KMS-11 (cell line): ENCODE data around the gene SNURF.
"Not testable (repeated sequence)": the region's sequence is repeated elsewhere in the genome, so short reads cannot be mapped to it uniquely, and the experiment has no call there.

ENCODE experiments used
- H2AFZ ChIP-seq: fragments of 200-600 bp; sonication (generic); 2 replicates; pipeline ENCODE4 v1.6.1; 2016; ENCODE audit warnings: antibody characterized with exemption, mixed run types, low read depth
- H3K27ac ChIP-seq: fragments of 200-600 bp; sonication (generic); 2 replicates; pipeline ENCODE4 v1.6.1; 2016; ENCODE audit warnings: mild to moderate bottlenecking, mixed run types
- H3K27me3 ChIP-seq: fragments of 200-600 bp; sonication (generic); 2 replicates; pipeline ENCODE4 v1.6.1; 2017; ENCODE audit warnings: mild to moderate bottlenecking, low read depth, mixed run types, moderate library complexity; ENCODE audit not compliant: insufficient read depth
- H3K36me3 ChIP-seq: fragments of 200-600 bp; sonication (generic); 2 replicates; pipeline ENCODE4 v1.6.1; 2017; ENCODE audit warnings: mild to moderate bottlenecking, mixed run types; ENCODE audit not compliant: insufficient read depth
- H3K4me1 ChIP-seq: fragments of 200-600 bp; sonication (generic); 2 replicates; pipeline ENCODE4 v1.6.1; 2016; ENCODE audit warnings: mild to moderate bottlenecking, low read depth, mixed run types; ENCODE audit not compliant: poor library complexity, severe bottlenecking
- H3K4me2 ChIP-seq: fragments of 200-600 bp; sonication (generic); 2 replicates; pipeline ENCODE4 v1.7.0; 2016; ENCODE audit warnings: mild to moderate bottlenecking, mixed run types
- H3K4me3 ChIP-seq: fragments of 200-600 bp; sonication (generic); IDR thresholded peaks from 2 replicates; pipeline ENCODE4 v1.6.1; 2017; ENCODE audit warnings: low read depth, low read length, mixed read lengths; ENCODE audit not compliant: insufficient read depth
- H3K79me2 ChIP-seq: fragments of 200-600 bp; sonication (generic); 2 replicates; pipeline ENCODE4 v1.6.1; 2016; ENCODE audit warnings: low read depth, mixed run types; ENCODE audit not compliant: insufficient read depth
- H3K9ac ChIP-seq: fragments of 200-600 bp; sonication (generic); 2 replicates; pipeline ENCODE4 v1.6.1; 2016; ENCODE audit warnings: mild to moderate bottlenecking, mixed run types
- H4K20me1 ChIP-seq: fragments of 200-600 bp; sonication (generic); 2 replicates; pipeline ENCODE4 v1.6.1; 2016; ENCODE audit warnings: mild to moderate bottlenecking, mixed run types; ENCODE audit not compliant: insufficient read depth
- CTCF ChIP-seq: fragments of 200-600 bp; sonication (generic); conservative IDR thresholded peaks from 2 replicates; pipeline ENCODE4 v1.6.1; 2017; ENCODE audit warnings: low read depth, mild to moderate bottlenecking, antibody characterized with exemption, low read length, moderate library complexity, mixed read lengths

The SNURF gene

GRCh38 chr15:24962880-24963279, 8.1 kb downstream of the SNURF start:
- Histone ChIP-seq H3K36me3 (no peaks in the 10 kb centered on the region), H3K27ac (no peak overlapping the region), H2AFZ (no peak overlapping the region), H4K20me1 (no peaks in the 10 kb centered on the region), H3K27me3 (no peaks in the 10 kb centered on the region), H3K4me2 (no peak overlapping the region), H3K79me2 (peaks cover 17% of the 10 kb centered on the region; the same call in 1 of the 2 replicates), H3K4me1 (no peaks in the 10 kb centered on the region), H3K4me3 (no peak overlapping the region), H3K9ac (no peak overlapping the region)
- TF ChIP-seq CTCF, result no peak

GRCh38 chr15:24966364-24967103, 11.7 kb downstream of the SNURF start:
- Histone ChIP-seq H4K20me1 (no peaks in the 10 kb centered on the region), H3K27me3 (no peaks in the 10 kb centered on the region), H3K9ac (no peak overlapping the region), H3K27ac (no peak overlapping the region), H3K4me2 (no peak overlapping the region), H2AFZ (no peak overlapping the region), H3K79me2 (no peaks in the 10 kb centered on the region), H3K4me1 (no peaks in the 10 kb centered on the region), H3K4me3 (no peak overlapping the region), H3K36me3 (no peaks in the 10 kb centered on the region)
- TF ChIP-seq CTCF, result no peak

- Histone ChIP-seq H4K20me1 (no peaks in the 10 kb centered on the region), H3K4me2 (no peak overlapping the region), H3K9ac (no peak overlapping the region), H3K36me3 (no peaks in the 10 kb centered on the region), H2AFZ (no peak overlapping the region), H3K4me1 (no peaks in the 10 kb centered on the region), H3K27ac (no peak overlapping the region), H3K79me2 (no peaks in the 10 kb centered on the region), H3K4me3 (no peak overlapping the region), H3K27me3 (no peaks in the 10 kb centered on the region)
- no peak for TF ChIP-seq CTCF
These were observed 16.3 kb downstream of the SNURF start for GRCh38 chr15:24971052-24971451.

- Histone ChIP-seq H3K4me1 (no peaks in the 10 kb centered on the region), H3K9ac (no peak overlapping the region), H3K27ac (no peak overlapping the region), H3K4me3 (no peak overlapping the region), H3K4me2 (no peak overlapping the region), H4K20me1 (no peaks in the 10 kb centered on the region), H3K36me3 (no peaks in the 10 kb centered on the region), H3K79me2 (no peaks in the 10 kb centered on the region), H2AFZ (no peak overlapping the region), H3K27me3 (no peaks in the 10 kb centered on the region)
- no peak for TF ChIP-seq CTCF
These were observed 17.0 kb downstream of the SNURF start for GRCh38 chr15:24971772-24972171.

GRCh38 chr15:24972707-24973106, 17.9 kb downstream of the SNURF start:
- not testable (repeated sequence) for H3K27ac ChIP-seq, H3K36me3 ChIP-seq, H3K4me2 ChIP-seq

More at GRCh38 chr15:24972707-24973106, 17.9 kb downstream of the SNURF start:
- not testable (repeated sequence) for H3K79me2 ChIP-seq, H4K20me1 ChIP-seq, H3K4me3 ChIP-seq, H3K27me3 ChIP-seq, H3K4me1 ChIP-seq, H2AFZ ChIP-seq, H3K9ac ChIP-seq
